SIG-M5 treated with dmso at 0.1 percent for 504 hours (cell line): ENCODE results near the gene MTFR2.
A peak's percentile ranks its signal among the peaks of the same experiment; 100 is the strongest.

Source experiments
- DNase-seq: peaks from one replicate; lab custom pipeline; 2025; ENCODE audit not compliant: unreplicated experiment; lab: John Stamatoyannopoulos, UW

The MTFR2 gene

DNA sequence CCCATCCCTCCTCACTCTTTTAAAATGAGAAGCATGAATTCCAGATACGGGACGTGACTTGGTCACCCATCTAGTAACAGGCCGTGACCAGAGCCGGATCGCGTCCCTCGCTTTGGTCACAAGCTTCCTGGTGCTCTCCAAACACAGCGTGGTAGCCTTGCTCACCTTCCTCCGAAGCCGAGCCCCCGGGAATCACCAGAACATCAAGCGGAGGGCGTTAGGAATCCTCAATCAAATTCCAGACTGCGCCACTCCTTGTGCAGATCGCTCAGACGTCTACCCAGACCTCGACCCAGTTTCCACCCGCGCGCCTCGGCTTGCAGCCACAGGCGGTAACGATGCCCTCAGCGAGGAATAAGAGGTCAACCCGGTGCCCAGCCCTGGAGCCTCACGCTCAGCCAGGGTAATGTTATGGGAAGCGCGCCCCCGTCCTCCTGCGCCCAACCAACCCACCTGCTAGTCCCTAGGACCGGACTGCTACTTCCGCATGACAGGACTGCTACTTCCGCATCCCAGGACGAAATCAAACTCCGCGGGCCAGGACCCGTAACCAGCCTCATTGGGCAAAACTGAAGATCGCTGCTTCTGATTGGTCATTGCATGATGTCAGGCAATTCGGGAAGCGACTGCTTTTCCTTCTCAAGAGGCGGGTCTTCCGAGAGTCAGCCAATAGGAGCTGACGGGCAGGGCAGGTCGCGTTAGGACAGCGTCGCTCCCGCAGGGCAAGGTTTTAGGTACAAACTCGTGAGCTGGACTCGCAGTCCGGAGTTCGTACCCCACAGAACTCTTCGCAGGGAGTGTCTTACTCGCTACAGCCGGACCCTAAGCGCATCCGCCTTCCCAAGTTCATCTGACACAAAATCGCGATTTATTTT, at the start of gene MTFR2:
Gene MTFR2, minus strand, starts transcription at position 501 of the 875 bp plus-strand sequence. CDS start 1,212 bp downstream, outside the sequence.
- DNase-seq, result peak; percentile 98

DNA sequence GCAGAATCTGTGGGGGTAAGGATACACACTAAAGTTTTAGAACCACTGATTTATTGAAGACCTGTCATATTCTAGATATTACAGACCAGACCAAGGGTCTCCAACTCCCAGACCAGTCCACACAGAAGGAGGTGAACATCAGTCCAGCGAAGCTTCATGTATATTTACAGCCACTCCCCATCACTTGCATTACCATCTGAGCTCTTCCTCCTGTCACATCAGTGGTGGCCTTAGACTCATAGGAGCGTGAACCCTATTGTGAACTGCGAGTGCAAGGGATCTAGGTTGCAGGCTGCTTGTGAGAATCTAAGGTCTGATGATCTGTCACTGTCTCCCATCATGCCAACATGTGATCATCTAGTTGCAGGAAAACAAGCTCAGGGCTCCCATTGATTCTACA, 44.5 kb upstream of the MTFR2 start:
- no peak for DNase-seq

DNA sequence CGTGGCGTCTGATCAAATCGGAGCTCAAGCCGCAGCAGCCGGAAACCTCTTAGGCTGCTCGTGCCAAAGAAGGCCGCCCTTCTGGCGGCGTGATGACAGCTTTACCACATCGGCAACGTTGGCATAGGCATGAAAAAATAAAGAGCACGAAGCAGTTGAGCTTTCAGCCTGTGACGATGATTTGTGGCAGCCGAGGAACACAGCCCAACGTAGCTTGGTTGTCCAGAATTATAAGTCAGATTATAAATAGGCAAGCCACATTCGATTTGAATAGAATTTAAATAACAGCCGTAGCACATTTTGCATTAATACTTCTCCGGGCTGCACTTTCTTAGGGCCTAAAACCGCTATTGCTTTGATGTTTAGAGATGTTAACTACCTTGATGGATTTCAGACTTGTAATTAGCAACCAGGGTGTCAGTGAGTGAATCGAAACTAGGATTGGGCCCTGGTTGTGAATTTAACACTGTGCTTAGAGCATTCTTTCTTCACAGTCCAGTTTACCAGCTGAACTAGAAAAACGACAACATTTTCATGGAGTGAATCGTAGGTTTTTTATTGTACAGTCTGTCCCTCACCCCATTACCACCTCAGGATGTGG, 40.4 kb upstream of the MTFR2 start:
- peak; percentile 45 for DNase-seq

DNA sequence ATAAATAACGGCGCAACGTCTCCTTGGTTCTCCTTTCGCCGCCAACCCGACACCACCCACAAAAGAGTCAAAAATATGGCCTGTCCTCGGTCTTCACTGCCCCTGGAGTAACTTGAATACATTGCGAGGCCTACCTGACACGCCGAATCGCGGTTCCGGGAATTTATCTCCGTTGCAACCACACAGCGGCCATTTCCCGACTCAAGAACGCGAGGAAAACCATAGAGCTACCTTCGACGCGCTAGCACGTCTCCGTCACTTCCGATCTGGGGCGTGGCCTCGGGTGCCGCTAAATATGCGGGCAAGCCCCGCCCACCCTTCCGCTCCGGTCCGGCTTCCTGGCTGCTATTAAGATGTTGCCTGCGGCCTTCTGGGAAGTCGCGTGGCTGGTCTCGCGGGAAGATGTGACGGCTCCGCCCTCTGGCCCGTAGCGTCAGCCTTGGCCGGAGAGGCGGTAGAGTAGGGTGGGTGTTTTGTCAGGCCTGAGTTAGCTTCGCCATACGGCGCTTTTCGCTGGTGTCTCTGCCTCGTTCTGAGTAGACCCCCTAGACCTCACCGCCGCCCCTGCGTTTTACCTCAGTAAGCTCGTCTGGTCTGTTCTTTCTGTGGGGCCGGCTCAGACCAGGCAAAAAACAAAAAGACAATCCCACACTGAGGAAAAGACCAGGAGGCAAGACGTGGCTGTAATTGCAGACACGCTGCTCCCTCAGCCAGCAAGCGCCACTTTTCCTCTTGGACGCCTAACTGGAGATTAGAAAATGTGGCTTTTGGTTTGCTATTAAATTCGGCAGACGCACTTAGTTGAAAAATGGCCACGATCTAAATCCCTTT, 39.7 kb upstream of the MTFR2 start, which contains the start of gene BCLAF1:
Gene BCLAF1, minus strand, starts transcription at position 268 of the 831 bp plus-strand sequence. CDS start 9,980 bp downstream, outside the sequence.
- peak; percentile 94 for DNase-seq

DNA sequence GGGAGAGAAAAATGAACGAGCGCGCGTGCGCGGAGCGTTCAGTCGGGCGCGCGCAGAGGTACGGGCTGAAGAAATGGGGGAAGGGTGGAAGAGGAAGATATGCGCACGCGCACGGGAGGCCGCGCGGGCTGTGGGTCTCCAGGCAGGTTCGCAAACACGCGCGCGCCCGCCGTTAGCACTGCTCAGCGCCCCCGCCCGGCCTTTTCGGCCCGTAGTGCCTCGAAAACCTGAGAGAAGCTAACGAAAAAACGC, 39.1 kb upstream of the MTFR2 start:
- DNase-seq, result peak; percentile 88

DNA sequence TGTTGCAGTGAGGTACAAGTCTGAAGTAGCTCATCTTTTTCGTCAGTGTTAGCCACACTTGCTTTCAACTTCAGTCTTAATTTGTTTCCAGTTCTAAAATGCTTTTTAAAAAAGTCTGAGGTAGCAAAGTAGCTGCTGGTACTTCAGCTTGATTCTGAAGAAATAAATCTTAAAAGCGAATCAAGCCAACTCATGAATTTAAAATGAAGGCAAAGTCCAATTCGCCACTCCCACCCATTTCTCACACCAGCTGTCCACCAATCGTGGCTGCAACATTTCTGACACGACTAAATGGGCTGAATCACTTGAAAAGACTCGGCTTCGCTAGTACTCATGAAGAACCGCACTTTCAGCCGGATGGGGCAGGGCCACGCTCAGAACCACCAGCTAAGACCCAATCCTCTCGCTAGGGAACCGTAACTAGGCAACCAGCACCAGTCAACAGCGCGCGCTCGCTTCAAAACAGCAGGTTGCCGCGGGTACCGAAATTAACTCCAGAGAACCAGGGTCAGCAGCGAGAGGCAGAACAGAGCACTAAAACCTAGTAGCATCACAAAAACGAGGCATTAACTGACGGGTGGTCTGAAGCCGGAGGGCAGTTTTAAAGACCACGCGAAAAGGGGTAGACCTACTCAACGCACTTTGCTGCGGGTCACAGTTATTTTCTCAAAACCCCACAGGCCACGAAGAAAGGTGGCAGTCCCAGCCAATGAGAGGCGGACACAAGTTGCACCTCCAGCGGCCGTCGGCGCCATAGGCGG, 38.6 kb upstream of the MTFR2 start:
- DNase-seq, result peak; percentile 73

DNA sequence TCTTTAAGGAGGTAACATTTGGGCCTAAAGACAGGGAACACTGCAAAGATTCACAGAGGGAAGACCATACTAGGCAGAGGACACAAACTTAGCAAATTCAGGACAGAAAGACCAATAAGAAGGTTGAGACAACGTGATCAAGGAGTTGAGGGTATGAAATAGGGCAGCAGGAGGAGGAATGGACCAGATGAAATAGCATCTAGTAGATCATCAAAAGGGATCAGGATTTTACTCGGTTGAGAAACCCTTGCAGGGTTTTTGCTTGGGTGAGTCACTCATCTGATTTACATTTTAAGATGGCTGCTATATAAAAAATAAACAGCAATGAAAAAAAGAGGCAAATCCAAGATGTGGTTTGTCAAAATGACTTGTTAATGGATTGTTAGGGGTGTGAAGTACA, 34.8 kb upstream of the MTFR2 start:
- peak; percentile 24 for DNase-seq

DNA sequence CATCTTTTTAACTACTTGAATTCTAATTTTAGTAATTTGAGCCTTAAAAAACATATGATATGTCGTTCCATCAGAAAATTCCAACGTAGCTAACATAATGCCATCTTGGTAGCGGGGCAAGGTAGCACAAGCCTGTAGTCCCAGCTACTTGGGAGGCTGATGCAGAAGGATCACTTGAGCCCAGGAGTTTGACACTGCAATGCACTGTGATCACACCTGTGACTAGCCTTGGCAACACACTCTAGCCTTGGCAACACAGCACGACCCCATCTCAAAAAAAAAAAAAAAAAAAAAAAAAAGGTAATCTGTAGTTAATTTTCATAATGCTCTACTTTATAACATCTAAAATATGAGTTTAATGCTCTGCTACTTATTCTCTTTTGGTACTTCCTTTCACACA, 32.8 kb upstream of the MTFR2 start:
- no peak for DNase-seq

DNA sequence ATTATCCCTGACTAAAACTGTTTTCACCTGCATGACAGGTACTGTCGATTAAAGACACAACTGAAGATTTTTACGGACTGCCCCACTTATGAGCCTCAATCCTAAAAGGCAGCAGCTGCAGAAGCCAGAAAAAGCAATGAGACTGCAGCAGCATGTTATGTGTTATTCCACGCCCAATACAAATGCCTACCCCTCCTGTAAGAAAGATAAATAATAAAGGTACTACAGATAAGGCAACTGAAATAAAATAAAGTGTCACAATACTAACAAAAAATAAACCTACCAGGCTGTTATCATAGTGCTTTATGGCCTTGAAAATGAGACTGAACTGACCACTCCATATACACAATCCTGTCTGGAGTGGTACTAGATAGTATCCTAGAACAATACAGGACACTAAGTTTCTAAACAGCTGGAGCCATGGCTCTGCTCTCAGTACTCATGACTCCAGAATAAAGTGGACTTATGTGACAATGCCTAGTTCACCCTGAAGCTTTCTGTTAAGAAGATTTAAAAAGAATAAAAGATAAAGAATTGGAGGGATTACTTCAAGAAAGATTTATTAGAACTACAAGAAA, 30.0 kb upstream of the MTFR2 start:
- no peak for DNase-seq

DNA sequence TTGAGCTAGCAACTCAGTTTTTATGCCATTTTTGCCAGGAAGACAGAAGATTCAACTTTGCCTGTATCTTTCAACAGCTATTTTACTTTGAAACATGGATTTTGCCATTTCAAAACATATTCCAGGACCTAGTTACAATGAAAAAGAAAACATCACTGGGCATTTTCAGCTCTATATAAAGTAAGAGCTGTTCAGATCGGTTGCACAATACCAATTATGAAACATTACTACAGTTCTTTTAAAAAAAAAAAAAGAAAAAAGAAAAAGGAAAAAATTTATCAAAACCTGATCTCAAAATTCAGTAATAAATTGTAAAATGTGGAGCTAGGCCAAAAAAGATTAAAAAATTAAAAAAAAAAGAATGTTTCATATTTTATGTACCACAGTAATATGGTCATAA, 24.0 kb upstream of the MTFR2 start:
- DNase-seq, result peak; percentile 33

DNA sequence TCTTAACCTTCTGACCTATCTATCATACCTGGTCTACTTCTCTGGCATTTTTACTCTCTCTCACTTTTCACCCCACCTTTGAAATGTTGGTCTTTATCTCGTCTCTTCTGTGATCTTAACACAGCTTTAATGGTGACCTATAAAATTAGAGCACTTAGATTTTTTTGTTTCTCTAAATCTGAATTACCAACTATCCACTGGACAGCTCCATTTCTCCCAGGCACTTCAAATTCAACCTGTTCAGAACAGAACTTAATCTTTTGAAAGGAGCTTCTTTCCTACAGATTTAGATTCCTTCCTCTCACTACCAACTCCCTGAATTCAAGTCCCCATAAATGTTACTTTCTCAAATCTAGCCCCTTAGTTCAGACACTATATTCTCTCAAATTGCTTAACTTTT, 15.0 kb upstream of the MTFR2 start:
- no peak for DNase-seq

DNA sequence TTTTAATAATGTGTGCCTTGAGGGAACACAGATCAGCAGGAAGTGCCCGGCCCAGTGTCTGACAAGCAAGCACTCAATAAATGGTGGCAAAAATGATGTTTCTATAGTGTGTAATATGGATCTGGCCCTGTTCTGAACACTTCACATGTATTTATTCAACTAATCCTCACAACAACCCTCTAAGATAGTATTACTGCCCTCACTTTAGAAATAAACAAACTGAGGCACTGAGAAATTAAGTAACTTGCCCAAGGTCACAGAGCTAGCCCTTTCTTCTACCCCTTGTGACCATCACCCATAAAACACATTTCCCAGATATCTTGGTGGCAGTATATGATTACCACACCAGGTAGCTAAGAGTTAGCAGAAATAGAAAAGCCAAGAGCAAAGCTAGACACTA, 12.8 kb upstream of the MTFR2 start:
- DNase-seq, result no peak

DNA sequence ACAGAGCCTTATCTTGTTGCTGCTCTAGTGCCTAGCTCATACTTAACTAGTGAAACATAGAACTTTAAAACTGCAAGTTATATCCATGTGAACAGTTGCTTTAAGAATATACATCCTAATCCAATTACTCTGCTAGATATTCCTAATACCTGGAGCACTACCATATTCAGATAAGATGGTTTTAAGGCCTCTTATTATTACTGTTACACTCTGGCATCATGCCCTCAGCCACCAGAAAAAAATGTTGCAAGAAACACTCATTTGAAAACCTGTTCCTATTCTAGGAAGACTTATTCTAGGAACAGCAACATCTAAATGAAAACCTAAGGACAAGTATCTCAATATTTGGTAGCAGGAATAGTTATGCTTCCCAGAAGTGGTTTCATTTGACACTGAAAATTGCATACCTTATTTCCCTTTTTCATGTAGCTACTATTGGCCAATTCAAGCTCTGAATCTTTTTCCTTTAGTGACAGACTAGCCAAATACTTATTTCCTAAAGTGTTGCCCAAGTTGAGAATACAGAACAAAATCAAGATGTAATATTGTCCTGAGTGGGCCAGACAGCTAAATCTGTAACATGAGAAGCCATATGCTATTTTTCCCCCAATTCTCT, 4.8 kb upstream of the MTFR2 start:
- no peak for DNase-seq

DNA sequence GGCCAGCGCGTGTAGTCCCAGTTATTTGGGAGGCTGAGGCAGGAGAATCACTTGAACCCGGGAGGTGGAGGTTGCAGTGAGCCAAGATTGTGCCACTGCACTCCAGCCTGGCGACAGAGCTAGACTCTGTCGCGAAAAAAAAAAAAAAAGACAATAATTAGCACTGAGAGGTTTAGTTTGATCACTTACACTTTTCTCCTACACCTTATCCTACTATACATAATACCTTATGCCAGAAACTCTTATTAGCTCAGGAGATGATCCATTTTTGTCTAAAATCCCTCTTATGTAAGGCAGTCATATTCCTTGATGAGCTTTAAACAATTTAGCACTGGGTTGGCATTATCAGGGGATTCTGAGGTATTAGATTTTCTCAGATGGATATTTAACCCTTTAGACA, 3.6 kb upstream of the MTFR2 start:
- DNase-seq, result no peak

DNA sequence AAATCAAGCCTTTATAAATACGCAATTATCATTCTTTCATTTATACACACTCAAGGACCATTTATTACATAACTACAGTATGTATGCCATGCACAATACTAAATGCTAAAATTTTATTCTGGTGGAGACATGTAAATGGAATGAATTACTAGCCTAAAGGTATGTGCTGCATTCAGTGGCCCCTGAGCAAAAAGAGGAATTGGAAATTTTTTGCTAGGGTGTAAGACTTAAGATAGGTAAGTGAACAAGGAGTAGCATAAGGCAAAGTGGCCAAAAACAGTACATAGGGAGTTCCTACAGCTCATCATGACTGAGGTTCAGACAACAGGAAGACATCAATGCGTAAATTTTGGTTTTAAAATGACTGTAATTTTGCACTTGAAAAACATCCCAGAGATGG, 2.3 kb upstream of the MTFR2 start:
- no peak for DNase-seq

DNA sequence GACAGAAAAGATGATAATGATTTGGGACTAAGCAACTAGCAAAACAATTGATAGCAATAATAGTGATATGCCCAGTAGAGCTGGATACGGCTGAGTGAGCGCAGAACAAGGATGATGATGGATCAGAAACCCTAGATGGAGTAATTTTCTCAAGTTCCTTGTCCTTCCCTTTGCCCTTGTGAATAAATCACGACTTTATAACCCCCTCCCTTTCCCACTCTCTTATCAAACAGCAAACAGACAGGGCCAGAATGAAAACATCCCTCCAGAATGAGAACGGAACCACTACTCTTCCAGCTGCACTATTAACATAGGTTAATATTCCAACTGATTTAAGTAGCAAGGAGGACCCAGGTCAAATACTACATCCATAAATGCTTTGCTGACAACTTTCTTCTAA, 1.3 kb upstream of the MTFR2 start:
- no peak for DNase-seq

DNA sequence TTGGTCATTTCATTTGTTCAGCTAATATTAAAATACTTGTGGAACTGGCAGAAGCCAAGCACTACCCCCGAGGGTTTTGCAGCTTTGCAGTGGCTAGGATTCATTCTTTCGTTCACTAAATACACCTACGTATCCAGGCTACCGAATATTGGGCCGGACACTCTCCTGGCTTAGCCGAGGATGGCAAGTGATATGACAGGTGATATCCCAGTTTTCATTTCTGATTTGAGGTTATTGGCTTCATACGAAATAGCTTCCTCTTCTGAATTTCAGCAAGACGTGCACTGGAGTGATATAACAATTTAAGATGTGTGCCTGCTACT, 536 bp upstream of the MTFR2 start:
- DNase-seq, result no peak

DNA sequence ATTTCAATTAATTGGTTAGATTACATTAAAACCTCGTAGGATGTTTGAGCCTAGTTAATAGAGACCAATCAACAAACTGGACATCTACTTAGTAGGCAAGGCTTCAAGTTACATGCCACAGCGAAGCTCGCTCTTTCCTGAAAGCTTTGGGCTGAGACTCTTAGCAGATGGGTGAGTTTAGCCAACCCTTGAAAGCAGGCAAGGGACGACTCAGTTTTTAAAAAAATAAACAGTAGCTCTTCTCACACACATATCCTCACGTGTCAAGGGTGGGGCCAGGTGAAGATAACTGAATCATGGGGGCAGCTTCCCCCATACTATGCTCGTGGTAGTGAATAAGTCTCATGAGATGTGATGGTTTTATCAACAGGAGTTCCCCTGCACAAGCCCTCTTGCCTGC, 775 bp downstream of the MTFR2 start:
- no peak for DNase-seq

DNA sequence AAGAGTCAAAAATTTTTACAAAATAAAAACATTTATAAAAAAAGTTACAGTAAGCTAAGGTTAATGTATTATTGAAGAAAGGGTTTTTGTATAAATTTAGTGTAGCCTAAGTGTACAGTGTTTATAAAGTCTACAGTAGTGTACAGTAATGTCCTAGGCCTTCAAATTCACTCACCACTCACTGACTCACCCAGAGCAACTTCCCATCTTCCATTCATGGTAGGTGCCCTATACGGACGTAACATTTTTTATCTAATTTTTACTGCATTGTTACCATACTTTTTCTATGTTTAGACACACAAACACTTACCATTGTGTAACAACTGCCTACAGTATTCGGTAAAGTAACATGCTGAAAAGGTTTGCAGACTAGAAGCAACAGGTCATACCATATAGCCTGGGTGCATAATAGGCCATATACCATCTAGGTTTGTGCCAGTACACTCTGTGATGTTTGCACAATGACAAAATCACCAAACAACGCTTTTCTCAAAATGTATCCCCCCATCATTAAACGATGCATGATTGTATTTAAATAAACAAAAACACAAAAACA, 6.0 kb downstream of the MTFR2 start:
- no peak for DNase-seq
